HG03520 (cell line): ENCODE data around the gene ANO9.
"Not testable (repeated sequence)": the region's sequence is repeated elsewhere in the genome, so short reads cannot be mapped to it uniquely, and the experiment has no call there.

Experiments
- ATAC-seq: cut with Tn5 transposase; IDR thresholded peaks from one replicate; pipeline ENCODE4 v1.9.1; 2021; ENCODE audit warnings: mild to moderate bottlenecking, moderate library complexity; ENCODE audit not compliant: unreplicated experiment

Gene ANO9

DNA sequence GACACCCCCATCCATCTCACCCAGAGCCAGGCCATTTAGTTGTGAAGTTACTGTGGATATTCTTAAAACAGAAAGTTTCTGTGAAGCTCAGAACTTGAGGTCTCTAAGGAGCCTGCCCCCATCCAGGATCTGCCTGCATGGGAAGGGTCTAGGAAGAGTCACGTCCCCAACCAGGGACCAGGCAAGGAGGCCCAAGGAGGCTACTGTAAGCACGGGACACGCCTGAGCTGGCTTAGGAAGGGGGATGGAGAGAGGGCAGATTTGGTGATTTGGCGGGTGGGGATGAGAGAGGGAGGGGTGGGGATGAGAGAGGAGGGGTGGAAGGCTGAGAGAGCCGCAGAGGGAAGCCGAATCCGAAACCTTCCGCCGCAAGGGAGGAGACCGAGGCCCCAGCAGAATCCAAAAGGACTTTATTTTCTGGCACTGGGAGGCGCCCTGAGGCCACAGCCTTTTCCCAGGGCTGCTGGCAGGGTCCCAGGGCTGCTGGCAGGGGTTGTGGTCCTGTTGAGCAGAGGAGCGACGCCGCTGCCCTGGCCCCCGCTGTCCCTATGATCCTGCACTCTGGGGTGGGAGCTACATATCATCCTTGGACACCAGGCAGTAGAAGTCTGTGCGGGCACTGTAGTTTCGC lies 36.4 kb downstream of the ANO9 start:
- no peak for ATAC-seq

DNA sequence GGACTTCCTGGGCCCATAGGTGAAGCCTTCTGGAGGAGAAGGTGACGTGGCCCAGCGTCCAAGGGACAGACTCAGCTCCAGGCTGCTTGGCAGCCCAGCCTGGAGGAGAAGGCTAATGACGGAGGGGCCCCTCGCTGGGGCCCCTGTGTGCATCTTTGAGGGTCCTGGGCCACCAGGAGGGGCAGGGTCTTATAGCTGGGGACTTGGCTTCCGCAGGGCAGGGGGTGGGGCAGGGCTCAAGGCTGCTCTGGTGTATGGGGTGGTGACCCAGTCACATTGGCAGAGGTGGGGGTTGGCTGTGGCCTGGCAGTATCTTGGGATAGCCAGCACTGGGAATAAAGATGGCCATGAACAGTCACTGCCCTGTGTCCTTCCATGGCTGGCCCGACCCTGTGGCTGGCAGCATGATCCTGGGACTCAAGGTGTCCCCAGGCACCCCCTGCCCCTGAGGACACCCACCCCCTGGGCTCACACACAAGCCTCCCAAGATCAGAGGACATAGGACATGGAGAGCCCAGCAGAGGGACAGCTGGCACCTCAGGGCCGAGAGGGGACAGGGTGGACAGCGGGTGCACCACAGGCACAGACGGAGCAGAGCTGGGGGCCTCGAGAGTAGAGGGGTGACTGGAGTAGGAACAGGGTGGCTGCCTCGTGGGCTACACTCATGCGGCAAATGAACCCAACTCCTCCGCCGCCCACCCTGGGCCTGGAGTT lies 37.1 kb downstream of the ANO9 start:
- ATAC-seq: no peak

DNA sequence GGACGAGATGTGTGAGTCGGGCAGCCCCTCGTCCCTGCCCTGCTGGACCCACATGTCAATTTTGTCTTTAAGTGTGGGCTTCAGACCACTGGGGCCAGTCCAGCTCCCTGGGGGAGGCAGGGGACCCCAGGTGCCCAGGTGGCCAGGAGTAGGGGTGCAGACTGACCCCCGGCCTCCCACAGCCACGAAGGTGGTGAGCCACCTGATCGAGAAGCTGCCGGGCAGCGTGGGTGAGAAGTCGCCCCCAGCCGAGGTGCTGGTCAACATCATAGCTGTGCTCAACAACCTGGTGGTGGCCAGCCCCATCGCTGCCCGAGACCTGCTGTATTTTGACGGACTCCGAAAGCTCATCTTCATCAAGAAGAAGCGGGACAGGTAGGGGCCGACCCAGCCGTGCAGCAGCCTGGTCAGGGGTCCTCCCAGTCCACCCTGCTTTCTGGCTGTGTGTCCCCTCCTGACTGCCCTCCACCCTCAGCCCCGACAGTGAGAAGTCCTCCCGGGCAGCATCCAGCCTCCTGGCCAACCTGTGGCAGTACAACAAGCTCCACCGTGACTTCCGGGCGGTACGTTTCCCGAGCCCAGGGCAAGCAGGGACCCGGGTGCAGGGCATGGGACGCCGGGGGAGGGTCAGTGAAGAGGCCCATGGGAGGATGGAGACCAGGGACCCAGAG lies 37.9 kb downstream of the ANO9 start:
- ATAC-seq: no peak

DNA sequence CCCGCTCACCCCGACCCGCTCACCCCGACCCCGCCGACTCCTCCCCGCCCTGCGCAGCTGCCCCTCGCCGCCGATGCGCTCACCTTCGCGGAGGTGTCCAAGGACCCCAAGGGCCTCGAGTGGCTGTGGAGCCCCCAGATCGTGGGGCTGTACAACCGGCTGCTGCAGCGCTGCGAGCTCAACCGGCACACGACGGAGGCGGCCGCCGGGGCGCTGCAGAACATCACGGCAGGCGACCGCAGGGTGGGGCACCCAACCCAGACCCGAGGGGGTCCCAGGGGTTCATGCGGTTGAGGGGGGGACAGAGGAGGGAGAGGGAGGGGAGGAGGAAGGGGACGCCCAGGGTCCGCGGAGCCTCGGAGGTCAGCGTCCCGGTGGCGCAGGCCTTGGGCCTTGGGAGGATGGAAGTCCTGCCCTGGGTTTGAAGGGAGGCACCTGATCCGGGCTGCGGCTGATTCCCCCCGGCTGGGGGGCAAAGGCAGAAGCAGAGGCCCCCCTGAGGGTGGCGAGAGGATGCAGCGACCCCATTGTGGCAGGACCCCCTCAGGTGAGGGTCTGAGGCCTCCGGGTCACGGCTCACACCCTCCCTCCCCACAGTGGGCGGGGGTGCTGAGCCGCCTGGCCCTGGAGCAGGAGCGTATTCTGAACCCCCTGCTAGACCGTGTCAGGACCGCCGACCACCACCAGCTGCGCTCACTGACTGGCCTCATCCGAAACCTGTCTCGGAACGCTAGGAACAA lies 38.6 kb downstream of the ANO9 start:
- ATAC-seq: no peak

DNA sequence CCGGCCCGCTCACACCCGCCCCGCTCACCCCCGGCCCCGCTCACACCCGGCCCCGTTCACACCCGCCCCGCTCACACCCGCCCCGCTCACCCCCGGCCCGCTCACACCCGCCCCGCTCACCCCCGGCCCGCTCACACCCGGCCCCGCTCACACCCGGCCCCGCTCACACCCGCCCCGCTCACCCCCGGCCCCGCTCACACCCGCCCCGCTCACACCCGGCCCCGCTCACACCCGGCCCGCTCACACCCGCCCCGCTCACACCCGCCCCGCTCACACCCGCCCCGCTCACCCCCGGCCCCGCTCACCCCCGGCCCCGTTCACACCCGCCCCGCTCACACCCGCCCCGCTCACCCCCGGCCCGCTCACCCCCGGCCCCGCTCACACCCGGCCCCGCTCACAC lies 40.6 kb downstream of the ANO9 start:
- not testable (repeated sequence) for ATAC-seq

DNA sequence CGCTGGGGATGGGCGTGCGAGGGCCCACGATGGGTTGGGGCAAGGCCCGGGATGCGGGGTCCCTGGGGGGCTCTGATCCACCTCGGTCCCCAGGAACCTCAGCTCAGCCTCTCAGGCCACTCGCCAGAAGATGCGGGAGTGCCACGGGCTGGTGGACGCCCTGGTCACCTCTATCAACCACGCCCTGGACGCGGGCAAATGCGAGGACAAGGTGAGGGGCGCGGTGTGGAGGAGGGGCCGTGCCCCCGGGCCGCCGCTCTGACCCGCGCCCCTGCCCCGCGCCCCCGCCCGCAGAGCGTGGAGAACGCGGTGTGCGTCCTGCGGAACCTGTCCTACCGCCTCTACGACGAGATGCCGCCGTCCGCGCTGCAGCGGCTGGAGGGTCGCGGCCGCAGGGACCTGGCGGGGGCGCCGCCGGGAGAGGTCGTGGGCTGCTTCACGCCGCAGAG lies 41.5 kb downstream of the ANO9 start:
- ATAC-seq: no peak

DNA sequence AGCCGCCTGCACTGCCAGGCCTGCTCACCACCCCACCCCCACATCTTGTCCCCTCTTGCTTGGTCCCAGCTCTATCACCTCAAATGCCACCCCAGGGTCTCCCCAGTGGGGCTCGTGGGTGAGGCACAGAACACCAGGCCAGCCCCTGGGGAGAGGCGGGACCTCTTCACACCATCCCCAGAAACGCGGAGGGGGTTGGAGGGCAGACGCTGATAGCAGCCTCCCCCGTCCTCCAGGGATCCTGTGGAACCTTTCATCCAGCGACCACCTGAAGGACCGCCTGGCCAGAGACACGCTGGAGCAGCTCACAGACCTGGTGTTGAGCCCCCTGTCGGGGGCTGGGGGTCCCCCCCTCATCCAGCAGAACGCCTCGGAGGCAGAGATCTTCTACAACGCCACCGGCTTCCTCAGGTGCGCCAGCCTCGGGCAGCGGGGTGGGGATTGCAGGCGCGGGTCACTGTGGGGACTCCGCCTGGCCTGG lies 42.0 kb downstream of the ANO9 start:
- no peak for ATAC-seq

DNA sequence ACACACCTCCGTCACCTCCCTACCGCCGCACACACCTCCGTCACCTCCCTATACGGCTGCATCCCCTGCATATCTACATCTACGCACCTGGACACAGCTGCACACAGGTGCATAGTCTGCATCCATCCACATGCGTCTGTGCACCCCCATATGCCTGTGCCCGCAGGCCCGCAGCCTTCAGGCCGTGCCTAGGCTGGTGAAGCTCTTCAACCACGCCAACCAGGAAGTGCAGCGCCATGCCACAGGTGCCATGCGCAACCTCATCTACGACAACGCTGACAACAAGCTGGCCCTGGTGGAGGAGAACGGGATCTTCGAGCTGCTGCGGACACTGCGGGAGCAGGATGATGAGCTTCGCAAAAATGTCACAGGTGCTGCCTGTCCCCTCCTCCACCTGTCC lies 43.0 kb downstream of the ANO9 start:
- no peak for ATAC-seq

DNA sequence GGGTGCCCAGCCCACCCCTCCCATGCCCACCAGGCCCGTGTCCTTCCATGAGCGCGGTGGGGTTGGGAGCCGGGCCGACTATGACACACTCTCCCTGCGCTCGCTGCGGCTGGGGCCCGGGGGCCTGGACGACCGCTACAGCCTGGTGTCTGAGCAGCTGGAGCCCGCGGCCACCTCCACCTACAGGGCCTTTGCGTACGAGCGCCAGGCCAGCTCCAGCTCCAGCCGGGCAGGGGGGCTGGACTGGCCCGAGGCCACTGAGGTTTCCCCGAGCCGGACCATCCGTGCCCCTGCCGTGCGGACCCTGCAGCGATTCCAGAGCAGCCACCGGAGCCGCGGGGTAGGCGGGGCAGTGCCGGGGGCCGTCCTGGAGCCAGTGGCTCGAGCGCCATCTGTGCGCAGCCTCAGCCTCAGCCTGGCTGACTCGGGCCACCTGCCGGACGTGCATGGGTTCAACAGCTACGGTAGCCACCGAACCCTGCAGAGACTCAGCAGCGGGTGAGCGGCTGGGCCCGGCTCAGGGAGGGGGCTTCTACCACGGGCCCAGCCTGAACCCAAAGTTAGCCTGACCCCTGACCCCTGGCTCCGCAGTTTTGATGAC lies 44.8 kb downstream of the ANO9 start:
- peak; percentile 90 for ATAC-seq

DNA sequence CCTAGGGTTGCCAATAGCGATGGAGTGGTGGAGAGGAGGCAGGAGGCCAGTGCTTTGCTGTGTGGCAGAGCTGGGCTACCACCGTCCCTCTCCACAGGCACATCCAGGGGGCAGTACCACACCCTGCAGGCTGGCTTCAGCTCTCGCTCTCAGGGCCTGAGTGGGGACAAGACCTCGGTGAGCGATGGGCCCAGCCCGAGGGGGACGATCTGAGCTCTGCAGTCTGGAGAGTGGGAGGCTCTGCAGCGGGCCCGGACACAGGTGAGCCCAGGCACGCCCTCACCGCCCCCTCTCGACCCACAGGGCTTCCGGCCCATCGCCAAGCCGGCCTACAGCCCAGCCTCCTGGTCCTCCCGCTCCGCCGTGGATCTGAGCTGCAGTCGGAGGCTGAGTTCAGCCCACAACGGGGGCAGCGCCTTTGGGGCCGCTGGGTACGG lies 45.3 kb downstream of the ANO9 start:
- peak; percentile 4 for ATAC-seq

DNA sequence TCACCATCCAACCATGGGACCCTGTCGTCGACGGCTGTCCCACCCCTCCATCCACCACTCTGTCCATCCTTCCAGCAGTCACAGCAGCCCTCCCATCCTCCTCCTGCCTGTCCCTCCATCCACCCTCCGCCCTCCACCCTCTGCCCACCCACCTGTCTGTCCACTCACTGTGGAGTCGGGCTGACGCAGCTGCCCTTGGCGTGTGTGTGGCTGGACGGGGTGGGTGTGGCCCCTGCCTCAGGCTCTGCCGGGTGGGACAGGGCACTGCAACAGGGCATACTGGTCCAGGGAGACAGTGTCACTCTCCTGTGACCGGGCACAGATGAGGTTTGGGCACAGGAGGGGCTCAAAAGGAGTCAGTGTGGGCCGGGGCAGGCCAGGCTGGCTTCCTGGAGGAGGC lies 45.9 kb downstream of the ANO9 start:
- no peak for ATAC-seq

DNA sequence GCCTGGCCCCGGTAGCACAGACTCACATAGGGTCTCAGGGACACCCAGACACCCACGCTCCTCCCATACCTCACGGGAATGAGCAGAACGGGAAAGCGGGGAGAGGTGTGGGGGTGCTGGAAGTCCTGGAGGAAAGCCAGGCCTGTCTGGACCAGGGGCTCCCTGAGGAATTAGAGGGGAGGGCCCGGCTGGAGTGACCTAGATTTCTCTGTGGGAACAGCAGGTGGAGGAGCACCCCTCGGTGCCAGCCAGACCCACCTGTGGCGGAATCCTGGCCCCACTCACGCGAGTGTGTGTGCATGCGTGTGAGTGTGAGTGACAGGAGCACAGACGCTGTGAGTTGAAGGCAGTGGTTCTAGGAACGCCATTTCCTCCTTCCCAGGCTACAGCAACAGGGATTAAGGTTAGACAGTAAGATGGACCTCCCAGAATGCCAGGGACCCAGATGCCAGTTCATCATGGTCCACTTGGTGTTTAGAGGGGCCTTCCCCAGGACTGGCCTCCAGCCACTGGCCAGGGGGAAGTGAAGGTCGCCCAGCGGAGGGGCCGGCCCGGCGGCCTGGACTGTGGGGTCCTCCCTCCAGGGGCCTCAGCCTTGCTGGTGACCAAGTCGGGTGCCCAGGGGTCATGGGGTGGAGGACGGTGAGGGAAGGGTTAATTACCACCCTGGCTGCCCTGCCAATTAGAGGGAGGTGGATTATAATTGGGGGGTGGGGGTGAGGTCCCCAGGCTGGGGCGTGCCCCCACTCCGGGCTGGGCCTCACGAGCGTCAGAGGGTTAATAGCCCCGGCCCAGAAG lies 46.8 kb downstream of the ANO9 start:
- no peak for ATAC-seq

DNA sequence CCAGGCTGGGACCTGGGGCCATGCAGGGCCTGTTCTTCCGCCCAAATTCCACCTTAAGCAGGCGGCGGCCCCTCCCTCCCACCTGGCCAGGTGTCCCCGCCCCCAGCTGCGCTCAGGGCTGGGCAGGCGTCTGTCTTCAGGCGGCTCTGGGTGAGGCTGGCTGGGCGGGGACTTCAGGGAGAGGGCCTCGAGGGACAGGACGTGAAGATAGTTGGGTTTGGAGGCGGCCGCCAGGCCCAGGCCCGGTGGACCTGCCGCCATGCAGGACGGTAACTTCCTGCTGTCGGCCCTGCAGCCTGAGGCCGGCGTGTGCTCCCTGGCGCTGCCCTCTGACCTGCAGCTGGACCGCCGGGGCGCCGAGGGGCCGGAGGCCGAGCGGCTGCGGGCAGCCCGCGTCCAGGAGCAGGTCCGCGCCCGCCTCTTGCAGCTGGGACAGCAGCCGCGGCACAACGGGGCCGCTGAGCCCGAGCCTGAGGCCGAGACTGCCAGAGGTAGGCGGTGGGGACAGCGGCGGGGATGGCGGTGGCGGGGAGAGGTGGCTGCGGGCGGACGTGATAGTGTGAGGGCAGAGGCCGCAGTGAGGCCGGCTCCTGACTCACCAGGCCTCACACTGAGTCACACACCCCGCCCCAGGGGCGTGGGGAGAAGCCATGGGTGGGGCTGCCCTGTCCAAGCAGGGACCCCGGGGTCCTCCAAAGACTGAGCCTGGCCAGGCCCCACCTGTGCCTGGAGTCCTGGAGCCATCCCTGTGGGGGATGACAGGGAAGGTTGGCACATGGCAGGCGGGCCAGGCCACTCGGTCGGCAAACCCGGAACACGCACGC lies 47.6 kb downstream of the ANO9 start, which contains the start of gene PKP3:
Gene PKP3 (plus strand): TSS at position 176 of the 824 bp plus-strand sequence. CDS start 84 bp downstream, at position 260.
- ATAC-seq: no peak

DNA sequence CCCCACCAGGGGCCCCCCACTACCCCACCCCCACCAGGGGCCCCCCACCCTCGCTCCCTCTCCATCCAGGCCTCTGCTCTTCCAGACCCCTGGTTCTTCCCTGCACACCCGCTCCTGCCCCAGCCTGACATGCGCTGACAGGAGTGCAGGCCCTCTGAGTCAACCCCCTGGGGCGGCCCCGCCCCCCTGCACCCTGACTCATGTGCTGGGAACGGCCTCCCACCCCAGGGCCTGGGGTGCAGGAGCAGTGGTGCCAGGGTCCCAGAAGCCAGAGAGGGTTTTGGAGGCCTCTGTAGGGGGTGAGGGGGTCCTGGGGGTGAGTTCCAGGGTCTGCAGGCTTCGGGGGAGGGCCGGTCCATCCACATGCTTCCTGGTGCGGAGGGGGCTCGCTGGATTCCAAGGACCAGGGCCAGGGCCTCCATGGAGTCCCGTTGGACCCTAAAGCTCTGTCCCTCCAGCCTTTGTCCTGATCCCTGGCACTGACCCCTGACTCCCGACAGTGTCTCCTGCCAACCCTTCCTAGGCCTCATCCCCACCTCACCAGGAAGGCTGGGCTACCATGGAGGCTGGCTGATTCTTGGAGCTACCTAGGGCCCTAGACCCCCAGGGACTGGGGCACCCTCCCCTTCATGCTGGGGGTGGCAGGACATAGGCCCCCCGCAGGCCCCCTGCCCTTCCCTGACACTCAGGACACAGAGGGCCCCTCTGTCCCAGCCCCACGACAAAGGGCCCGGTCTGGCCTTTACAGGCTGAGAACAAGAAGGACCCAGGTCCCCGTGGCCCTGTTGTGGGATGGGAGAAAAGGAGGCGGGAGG lies 48.4 kb downstream of the ANO9 start:
- no peak for ATAC-seq

DNA sequence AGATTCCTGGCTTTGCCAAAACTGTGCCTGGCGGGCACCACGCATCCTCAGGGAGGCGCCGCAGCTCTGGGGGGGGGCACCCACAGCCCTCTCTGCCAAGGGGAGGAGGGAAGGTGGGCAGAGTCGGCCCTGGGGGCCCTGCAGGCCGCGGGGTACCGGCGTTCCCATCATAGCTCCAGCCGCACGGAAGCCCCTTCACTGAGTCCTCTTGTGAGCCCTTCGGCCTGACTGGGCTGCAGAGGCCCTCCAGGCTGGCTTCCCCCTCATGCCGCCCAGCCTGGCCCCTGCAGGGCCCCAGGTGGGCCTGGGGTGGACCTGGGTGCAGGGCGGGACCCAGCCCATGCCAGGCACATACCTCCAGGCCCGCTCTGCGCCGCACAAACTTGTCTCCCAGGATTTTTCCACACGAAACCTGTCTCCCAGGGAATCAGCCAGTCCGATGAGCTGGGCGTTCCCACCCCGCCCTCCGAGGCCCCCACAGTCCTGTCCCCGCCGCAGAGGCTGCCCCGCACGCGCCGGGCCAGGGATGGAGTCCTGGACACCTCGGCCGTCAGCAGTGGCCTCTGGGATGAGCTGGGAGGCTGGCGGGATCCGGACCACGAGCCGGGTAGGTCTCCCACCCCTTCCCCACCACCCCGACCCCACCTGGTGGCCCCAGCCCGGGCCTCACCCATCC lies 49.6 kb downstream of the ANO9 start:
- no peak for ATAC-seq

DNA sequence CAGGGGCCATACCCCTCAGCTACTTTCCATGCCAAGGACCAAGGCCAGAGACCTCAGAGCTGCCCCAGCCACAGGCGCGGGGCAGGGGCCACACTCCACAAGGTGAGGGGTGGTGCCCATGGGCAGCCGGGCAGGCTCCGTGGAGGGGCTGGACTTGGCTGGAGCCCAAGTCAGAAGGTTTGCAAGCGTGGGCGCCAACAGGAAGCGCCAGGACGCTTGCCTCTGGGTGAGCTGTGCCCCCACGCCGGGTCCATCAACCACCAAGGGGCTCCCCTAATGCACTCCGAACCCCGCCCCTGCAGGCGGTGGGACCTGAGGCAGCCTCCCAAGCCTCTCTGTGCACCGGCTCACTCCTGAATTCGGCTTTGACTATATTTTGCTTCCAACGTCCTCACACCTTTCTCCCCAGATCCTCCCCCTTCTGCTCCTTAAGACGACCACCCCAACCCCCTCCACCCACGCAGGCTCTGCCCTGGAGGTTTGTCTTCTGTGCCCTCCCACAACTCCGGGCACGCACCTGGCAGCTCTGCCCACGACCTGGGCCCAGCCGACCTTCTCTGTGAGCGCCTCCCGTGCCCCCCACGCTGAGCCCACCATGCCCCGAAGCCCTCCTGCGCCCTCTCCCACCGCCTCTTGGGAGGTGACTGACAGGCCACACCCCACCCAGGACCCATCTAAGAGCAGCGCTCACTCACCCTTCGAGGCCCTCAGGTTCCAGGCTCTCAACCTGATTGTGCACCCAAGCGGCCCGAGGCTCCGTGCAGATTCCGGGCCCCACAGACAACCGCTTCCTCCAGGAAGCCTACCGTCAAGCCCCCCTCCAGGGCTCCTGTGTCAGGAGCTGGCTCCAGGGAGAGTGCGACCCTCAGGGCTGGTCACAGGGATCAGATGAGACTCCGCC lies 50.4 kb downstream of the ANO9 start:
- ATAC-seq: no peak

DNA sequence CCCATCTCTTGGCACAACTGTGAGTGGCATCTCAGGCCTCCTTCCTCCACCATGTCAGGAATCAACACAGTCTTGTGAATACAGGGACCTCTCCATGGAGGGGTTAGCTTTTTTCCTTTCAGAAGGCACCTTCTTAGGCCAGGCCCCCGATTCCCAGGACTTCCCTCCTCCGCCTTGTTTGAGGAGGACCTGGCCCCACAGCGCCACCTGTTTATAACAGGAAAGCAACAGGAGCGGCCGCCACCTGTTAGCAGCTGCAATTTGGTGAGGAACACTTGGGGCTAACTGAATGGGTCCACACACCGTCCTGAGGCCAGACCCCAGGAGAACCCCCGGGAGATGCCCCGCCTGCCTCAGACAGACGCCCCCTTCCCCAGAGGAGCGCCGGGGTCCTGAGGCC lies 51.6 kb downstream of the ANO9 start:
- ATAC-seq: no peak
